ENCODE measurements around the gene FAM222B. TPM values are rescaled to one million over a fixed set of nuclear protein-coding genes. Genes with fewer than 3 reads are reported as not detected.
A peak's percentile ranks its signal among the peaks of the same experiment; 100 is the strongest.

Gene FAM222B
- total RNA-seq, 1 experiment from 2014 or later, result 9.6 TPM

DNA sequence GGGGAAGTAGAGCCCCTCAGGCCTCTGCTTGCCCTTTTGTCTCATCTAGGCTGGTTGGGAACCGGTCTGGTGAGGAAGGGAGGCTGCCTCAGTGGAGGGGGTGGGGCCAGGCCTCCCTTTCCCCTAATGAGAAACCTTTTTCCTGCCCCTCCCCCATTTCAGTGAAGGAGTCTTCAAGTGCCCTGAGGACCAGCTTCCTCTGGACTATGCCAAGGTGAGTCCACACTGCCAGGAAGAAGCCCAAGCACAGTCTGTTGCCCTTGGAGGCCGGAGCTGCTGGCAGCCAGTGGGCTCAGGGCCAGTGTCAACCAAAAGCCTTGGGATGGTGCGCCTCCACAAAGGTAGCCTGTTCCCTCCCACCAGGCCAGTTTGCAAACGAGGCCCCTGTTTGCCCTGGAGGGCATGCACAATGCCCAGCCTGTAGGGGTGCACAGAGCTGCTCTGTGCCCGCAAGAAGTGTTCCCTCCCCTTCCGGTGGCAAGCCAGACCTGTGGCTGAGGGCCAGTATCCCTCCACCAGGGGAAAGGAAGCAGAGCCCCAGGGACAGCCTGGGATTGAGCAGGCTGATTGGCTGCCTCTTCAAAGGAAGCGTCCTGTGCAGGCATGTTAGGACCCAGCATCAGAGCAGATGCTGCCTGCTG lies 95.4 kb downstream of the FAM222B start:
- H3K9me3 ChIP-seq (ENCODE audit: low read length), result no peaks in the 10 kb centered on the region
- H2AFZ ChIP-seq (ENCODE audit: low read length), result no peak overlapping the region
- no peak overlapping the region for H3K9ac ChIP-seq (ENCODE audit: low read length)
- H3K79me2 ChIP-seq (ENCODE audit: low read length), result peaks cover 34% of the 10 kb centered on the region
- H4K20me1 ChIP-seq (ENCODE audit: insufficient read depth, low read depth, low read length), result peaks cover 33% of the 10 kb centered on the region
- H3K27ac ChIP-seq (ENCODE audit: low read length), result 0 out of 2 replicates have a peak overlapping the region, but pooled peaks have one; percentile 3
- DNase-seq, result no peak
- H3K4me3 ChIP-seq (ENCODE audit: low read length), result no peak overlapping the region
- no peaks in the 10 kb centered on the region for H3K27me3 ChIP-seq (ENCODE audit: low read length)
- H3K4me2 ChIP-seq (ENCODE audit: low read depth, low read length, poor library complexity, severe bottlenecking), result peak overlapping the region; percentile 93
- H3K9me2 ChIP-seq (replicated peaks; ENCODE audit: insufficient read depth, low read length), result no peaks in the 10 kb centered on the region
- H3K36me3 ChIP-seq (ENCODE audit: insufficient read depth, low read length), result peaks cover 14% of the 10 kb centered on the region
- H3K4me1 ChIP-seq (ENCODE audit: low read length), result peaks cover 34% of the 10 kb centered on the region

GRCh38 chr17:28746611-28747050 lies 96.0 kb downstream of the FAM222B start:
- 0 out of 2 replicates have a peak overlapping the region, but pooled peaks have one; percentile 3 for H3K27ac ChIP-seq (ENCODE audit: low read length)
- no peak for DNase-seq

GRCh38 chr17:28745786-28746411 lies 96.7 kb downstream of the FAM222B start:
- peak overlapping the region; percentile 96 for H3K9ac ChIP-seq (ENCODE audit: low read length)
- H3K4me1 ChIP-seq (ENCODE audit: low read length), result peaks cover 46% of the 10 kb centered on the region
- no peaks in the 10 kb centered on the region for H3K9me3 ChIP-seq (ENCODE audit: low read length)
- no peaks in the 10 kb centered on the region for H3K27me3 ChIP-seq (ENCODE audit: low read length)
- H3K4me3 ChIP-seq (ENCODE audit: low read length), result peak overlapping the region; percentile 91; the same call in 1 of the 2 replicates
- H4K20me1 ChIP-seq (ENCODE audit: insufficient read depth, low read depth, low read length), result peaks cover 33% of the 10 kb centered on the region
- H3K36me3 ChIP-seq (ENCODE audit: insufficient read depth, low read length), result peaks cover 8% of the 10 kb centered on the region
- peaks cover 31% of the 10 kb centered on the region for H3K79me2 ChIP-seq (ENCODE audit: low read length)
- peak overlapping the region; percentile 93 for H3K4me2 ChIP-seq (ENCODE audit: low read depth, low read length, poor library complexity, severe bottlenecking)
- no peak for DNase-seq
- H3K27ac ChIP-seq (ENCODE audit: low read length), result peak overlapping the region; percentile 79
- H3K9me2 ChIP-seq (replicated peaks; ENCODE audit: insufficient read depth, low read length), result no peaks in the 10 kb centered on the region
- no peak overlapping the region for H2AFZ ChIP-seq (ENCODE audit: low read length)

More at GRCh38 chr17:28746611-28747050, 96.0 kb downstream of the FAM222B start:
- no peak overlapping the region; the same call in 1 of the 2 replicates for H3K4me3 ChIP-seq (ENCODE audit: low read length)
- peaks cover 33% of the 10 kb centered on the region for H4K20me1 ChIP-seq (ENCODE audit: insufficient read depth, low read depth, low read length)
- peaks cover 10% of the 10 kb centered on the region for H3K36me3 ChIP-seq (ENCODE audit: insufficient read depth, low read length)
- no peaks in the 10 kb centered on the region for H3K9me2 ChIP-seq (replicated peaks; ENCODE audit: insufficient read depth, low read length)
- H3K9ac ChIP-seq (ENCODE audit: low read length), result peak overlapping the region; percentile 96; the same call in 1 of the 2 replicates
- peaks cover 33% of the 10 kb centered on the region for H3K79me2 ChIP-seq (ENCODE audit: low read length)
- H3K27me3 ChIP-seq (ENCODE audit: low read length), result no peaks in the 10 kb centered on the region
- H2AFZ ChIP-seq (ENCODE audit: low read length), result no peak overlapping the region
- H3K4me2 ChIP-seq (ENCODE audit: low read depth, low read length, poor library complexity, severe bottlenecking), result peak overlapping the region; percentile 93
- H3K9me3 ChIP-seq (ENCODE audit: low read length), result no peaks in the 10 kb centered on the region
- peaks cover 39% of the 10 kb centered on the region for H3K4me1 ChIP-seq (ENCODE audit: low read length)

- Histone ChIP-seq H3K4me3 (ENCODE audit: low read length) (peak overlapping the region; percentile 91), H3K4me2 (ENCODE audit: low read depth, low read length, poor library complexity, severe bottlenecking) (peak overlapping the region; percentile 93), H2AFZ (ENCODE audit: low read length) (no peak overlapping the region), H3K4me1 (ENCODE audit: low read length) (peaks cover 53% of the 10 kb centered on the region), H3K9me2 (replicated peaks; ENCODE audit: insufficient read depth, low read length) (no peaks in the 10 kb centered on the region), H3K27ac (ENCODE audit: low read length) (peak overlapping the region; percentile 79), H3K36me3 (ENCODE audit: insufficient read depth, low read length) (peaks cover 4% of the 10 kb centered on the region), H3K27me3 (ENCODE audit: low read length) (no peaks in the 10 kb centered on the region), H4K20me1 (ENCODE audit: insufficient read depth, low read depth, low read length) (peaks cover 33% of the 10 kb centered on the region), H3K9ac (ENCODE audit: low read length) (peak overlapping the region; percentile 96), H3K79me2 (ENCODE audit: low read length) (peaks cover 31% of the 10 kb centered on the region), H3K9me3 (ENCODE audit: low read length) (no peaks in the 10 kb centered on the region)
- DNase-seq, result peak; percentile 78
Measured at GRCh38 chr17:28744972-28745785, 97.4 kb downstream of the FAM222B start.

DNA sequence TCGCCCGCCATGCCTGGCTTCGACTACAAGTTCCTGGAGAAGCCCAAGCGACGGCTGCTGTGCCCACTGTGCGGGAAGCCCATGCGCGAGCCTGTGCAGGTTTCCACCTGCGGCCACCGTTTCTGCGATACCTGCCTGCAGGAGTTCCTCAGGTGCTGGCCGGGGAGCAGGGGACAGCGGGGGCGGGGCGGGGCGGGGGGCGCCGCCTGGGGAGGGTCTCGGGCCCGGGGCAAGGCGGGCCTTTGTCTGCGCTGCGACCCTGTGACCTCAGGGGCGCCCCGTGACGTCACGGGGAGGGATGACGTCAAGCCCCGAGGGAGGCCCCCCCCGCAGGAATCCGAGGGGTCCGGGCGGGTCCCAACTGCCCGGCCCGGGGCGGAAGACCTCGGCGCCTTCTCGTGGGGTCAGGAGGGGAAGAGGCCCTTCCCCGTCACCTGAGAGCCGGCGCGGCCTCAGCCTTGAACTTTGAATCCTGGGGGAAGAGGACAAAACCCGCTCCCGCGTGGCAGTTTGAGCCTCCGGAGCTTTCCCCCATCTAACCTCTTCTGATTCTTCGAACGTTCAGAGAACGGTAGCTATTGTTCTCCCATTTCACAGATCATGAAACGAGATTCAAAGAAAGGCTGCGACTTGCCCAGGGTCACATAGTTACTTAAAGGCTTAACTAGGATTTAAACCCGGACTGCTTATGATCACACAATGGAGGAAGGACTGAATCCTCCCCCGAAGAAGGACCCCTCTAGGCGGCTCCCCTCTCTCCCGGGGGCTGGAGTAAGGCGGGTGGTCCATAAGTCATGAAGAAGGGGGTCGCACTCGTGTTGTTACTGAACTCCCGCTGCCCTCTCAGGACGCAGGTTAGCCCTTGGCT lies 98.3 kb downstream of the FAM222B start:
- Histone ChIP-seq H3K9me2 (replicated peaks; ENCODE audit: insufficient read depth, low read length) (no peaks in the 10 kb centered on the region), H4K20me1 (ENCODE audit: insufficient read depth, low read depth, low read length) (peaks cover 33% of the 10 kb centered on the region), H3K27me3 (ENCODE audit: low read length) (no peaks in the 10 kb centered on the region), H3K4me3 (ENCODE audit: low read length) (peak overlapping the region; percentile 91), H3K79me2 (ENCODE audit: low read length) (peaks cover 31% of the 10 kb centered on the region), H3K4me1 (ENCODE audit: low read length) (peaks cover 53% of the 10 kb centered on the region), H2AFZ (ENCODE audit: low read length) (no peak overlapping the region), H3K27ac (ENCODE audit: low read length) (peak overlapping the region; percentile 79), H3K36me3 (ENCODE audit: insufficient read depth, low read length) (peaks cover 4% of the 10 kb centered on the region), H3K9ac (ENCODE audit: low read length) (peak overlapping the region; percentile 96), H3K4me2 (ENCODE audit: low read depth, low read length, poor library complexity, severe bottlenecking) (peak overlapping the region; percentile 93), H3K9me3 (ENCODE audit: low read length) (no peaks in the 10 kb centered on the region)
- peak; percentile 85 for DNase-seq

GRCh38 chr17:28743243-28744103 lies 99.1 kb downstream of the FAM222B start, which contains the start of gene TRAF4:
TSS of gene TRAF4 (plus strand) at chr17:28744011. CDS start at chr17:28744113, 102 bp downstream.
- Histone ChIP-seq H3K9me3 (ENCODE audit: low read length) (no peaks in the 10 kb centered on the region), H3K27ac (ENCODE audit: low read length) (peak within 1 kb of the TSS; percentile 91), H3K4me2 (ENCODE audit: low read depth, low read length, poor library complexity, severe bottlenecking) (peak within 1 kb of the TSS; percentile 93), H3K79me2 (ENCODE audit: low read length) (peaks cover 31% of the 10 kb centered on the region), H3K9ac (ENCODE audit: low read length) (peak within 1 kb of the TSS; percentile 96), H3K9me2 (replicated peaks; ENCODE audit: insufficient read depth, low read length) (no peaks in the 10 kb centered on the region), H3K36me3 (ENCODE audit: insufficient read depth, low read length) (peaks cover 4% of the 10 kb centered on the region), H3K27me3 (ENCODE audit: low read length) (no peaks in the 10 kb centered on the region), H4K20me1 (ENCODE audit: insufficient read depth, low read depth, low read length) (peaks cover 33% of the 10 kb centered on the region), H3K4me3 (ENCODE audit: low read length) (peak within 1 kb of the TSS; percentile 91), H3K4me1 (ENCODE audit: low read length) (peaks cover 61% of the 10 kb centered on the region), H2AFZ (ENCODE audit: low read length) (peak within 1 kb of the TSS; percentile 85; the same call in 1 of the 2 replicates)
- DNase-seq, result peak; percentile 95

Data from Karpas-422 (cell line).